K562 (cell line): ENCODE data around the gene ITPRID2.

Source experiments
- ERF ChIP-seq: fragments of 450-650 bp; formaldehyde crosslinking; IDR thresholded peaks from 2 replicates; pipeline ENCODE4 v1.4.0; 2020; ENCODE audit warnings: mild to moderate bottlenecking, mixed read lengths
- HNRNPK ChIP-seq: fragments of 200-400 bp; formaldehyde crosslinking; IDR thresholded peaks from one replicate; pipeline ENCODE4 v1.6.1; 2018; ENCODE audit warnings: mild to moderate bottlenecking, low read depth, low read length; ENCODE audit not compliant: poor library complexity, severe bottlenecking
- HOXB6 ChIP-seq: fragments of 250-450 bp; sonication (Bioruptor Pico); IDR thresholded peaks from 2 replicates; pipeline ENCODE4 v1.5.1; 2022; ENCODE audit warnings: mild to moderate bottlenecking, borderline replicate concordance
- KDM4B ChIP-seq, 2 experiments: fragments of 450-650 bp in 1 of 2; sonication (generic) in 1 of 2; IDR thresholded peaks; 2 replicates each; pipeline ENCODE4 v1.6.1; 2016 to 2017; ENCODE audit warnings: borderline replicate concordance in 2 of 2, antibody characterized with exemption in 1 of 2, low read depth in 1 of 2, mild to moderate bottlenecking in 1 of 2
- MYC ChIP-seq, 2 experiments: fragments of 250-450 bp in 1 of 2; sonication (Bioruptor Pico) in 1 of 2; IDR thresholded peaks; 2 replicates each; pipeline versions ENCODE4 v1.5.1 to v1.6.1; 2012 to 2021; ENCODE audit warnings: low read depth in 2 of 2, borderline replicate concordance in 1 of 2, improper control_type of control experiment in 1 of 2, low read length in 1 of 2, mild to moderate bottlenecking in 1 of 2, moderate library complexity in 1 of 2
- POLR2A ChIP-seq: fragments of 450-650 bp; conservative IDR thresholded peaks from 2 replicates; pipeline ENCODE4 v1.6.1; 2016
- ZNF133 ChIP-seq: fragments of 250-450 bp; sonication (Bioruptor Pico); IDR thresholded peaks from 2 replicates; pipeline ENCODE4 v1.4.0; 2020; ENCODE audit warnings: mild to moderate bottlenecking
- ZNF76 ChIP-seq: fragments of 250-450 bp; sonication (Bioruptor Pico); IDR thresholded peaks from 2 replicates; pipeline ENCODE4 v1.4.0; 2020; ENCODE audit warnings: mild to moderate bottlenecking, moderate library complexity, borderline replicate concordance
- TF ChIP-seq, protein P1 (sequence below), 3 experiments: IDR thresholded peaks in 2 of 3; conservative IDR thresholded peaks in 1 of 3; 2 replicates each; pipeline ENCODE4 v1.5.1; 2011 to 2012; ENCODE audit warnings: low read length in 3 of 3, mild to moderate bottlenecking in 3 of 3, control low read depth in 2 of 3, improper control_type of control experiment in 1 of 3, inconsistent platforms in 1 of 3, low read depth in 1 of 3, mixed read lengths in 1 of 3, moderate library complexity in 1 of 3; ENCODE audit not compliant: insufficient read depth in 2 of 3

DNA sequence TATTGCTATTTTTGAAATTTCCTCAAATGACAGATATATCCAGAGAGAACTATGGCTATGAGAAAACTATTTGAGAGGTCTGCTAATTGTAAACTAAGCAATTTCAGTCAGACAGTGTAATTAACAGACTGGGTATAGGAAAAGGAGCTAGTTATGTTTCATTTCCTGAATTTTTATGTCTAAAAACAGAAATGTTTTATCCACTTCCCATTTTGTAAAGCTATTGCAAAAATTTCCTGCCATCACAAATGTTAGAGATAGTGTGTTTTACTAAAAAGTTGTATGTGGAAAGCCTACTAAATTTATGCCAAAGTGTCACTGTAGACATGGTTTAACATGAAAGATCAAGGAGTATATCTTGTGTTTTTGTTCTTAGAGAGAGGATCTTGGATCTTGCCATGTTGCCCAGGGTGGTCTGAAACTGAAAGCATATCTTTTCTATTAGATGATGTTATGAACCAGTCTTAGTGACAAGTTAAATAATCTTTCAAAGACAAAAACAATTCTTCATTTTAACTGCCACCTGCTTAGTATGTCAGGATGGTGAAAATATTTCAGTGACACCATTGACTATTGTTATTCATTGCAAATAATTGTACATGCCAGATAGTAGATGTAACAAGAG is 40.5 kb upstream of the ITPRID2 start:
- TF ChIP-seq KDM4B (IDR thresholded peaks at IDR 0.05; ENCODE audit: borderline replicate concordance in 2 of 2, low read depth in 1 of 2) (no peak), ZNF133 (CRISPR knock-in tag) (no peak), HNRNPK (no peak), ERF (no peak), POLR2A (no peak), ZNF76 (CRISPR knock-in tag) (no peak), HOXB6 (CRISPR knock-in tag) (no peak), MYC (IDR thresholded peaks at IDR 0.05; ENCODE audit: low read depth, low read length) (no peak), MYC (CRISPR knock-in tag; IDR thresholded peaks at IDR 0.05; ENCODE audit: borderline replicate concordance, low read depth) (no peak)
- TF ChIP-seq, protein P1, sequence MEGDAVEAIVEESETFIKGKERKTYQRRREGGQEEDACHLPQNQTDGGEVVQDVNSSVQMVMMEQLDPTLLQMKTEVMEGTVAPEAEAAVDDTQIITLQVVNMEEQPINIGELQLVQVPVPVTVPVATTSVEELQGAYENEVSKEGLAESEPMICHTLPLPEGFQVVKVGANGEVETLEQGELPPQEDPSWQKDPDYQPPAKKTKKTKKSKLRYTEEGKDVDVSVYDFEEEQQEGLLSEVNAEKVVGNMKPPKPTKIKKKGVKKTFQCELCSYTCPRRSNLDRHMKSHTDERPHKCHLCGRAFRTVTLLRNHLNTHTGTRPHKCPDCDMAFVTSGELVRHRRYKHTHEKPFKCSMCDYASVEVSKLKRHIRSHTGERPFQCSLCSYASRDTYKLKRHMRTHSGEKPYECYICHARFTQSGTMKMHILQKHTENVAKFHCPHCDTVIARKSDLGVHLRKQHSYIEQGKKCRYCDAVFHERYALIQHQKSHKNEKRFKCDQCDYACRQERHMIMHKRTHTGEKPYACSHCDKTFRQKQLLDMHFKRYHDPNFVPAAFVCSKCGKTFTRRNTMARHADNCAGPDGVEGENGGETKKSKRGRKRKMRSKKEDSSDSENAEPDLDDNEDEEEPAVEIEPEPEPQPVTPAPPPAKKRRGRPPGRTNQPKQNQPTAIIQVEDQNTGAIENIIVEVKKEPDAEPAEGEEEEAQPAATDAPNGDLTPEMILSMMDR (IDR thresholded peaks at IDR 0.05 in 2 of 3, conservative IDR thresholded peaks at IDR 0.05 in 1 of 3; ENCODE audit: insufficient read depth in 2 of 3, low read depth in 1 of 3, low read length in 3 of 3), result no peak
